ENCODE results near the gene PTGFR.

PTGFR gene

DNA sequence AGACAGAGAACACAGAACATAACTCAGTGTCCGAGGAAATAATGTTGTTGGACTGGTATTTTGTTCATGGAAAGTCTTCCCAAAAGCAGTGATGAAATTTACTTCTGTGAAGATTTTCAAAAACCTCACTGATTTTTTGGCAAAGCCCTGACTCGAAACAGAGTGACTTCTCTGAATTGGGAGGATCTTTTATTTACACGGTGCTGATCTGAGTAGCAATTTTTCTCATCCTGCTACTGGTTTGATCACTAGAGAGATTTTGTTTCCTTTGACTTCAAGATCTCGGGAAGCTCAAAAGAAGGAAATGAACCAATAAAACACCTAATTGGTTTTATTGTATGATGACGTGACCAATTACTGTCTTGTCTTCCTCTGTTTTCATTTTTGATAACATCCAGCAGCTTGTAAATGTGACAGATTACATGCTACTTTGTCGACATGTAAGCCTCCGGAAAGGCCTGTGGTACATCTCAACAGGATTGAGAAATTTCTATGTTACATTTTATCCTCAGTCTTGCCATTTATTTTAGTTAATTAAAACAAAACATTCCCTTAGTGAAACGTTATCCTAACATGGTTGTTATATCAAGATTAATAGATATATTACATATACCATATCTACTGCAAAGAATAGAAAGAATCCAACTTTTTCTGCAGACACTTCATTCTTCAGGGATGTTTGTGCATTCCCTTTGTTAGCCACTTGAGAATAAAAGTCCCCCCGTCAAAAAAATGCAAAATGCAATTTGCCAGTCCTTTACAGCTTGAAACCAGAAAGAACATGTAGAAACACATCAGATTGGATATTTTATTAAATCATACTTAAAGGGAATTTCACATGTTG is 86.7 kb downstream of the PTGFR start:
- peak; percentile 69; the same call in 2 of the 3 replicates for ATAC-seq
- TF ChIP-seq, protein P1, sequence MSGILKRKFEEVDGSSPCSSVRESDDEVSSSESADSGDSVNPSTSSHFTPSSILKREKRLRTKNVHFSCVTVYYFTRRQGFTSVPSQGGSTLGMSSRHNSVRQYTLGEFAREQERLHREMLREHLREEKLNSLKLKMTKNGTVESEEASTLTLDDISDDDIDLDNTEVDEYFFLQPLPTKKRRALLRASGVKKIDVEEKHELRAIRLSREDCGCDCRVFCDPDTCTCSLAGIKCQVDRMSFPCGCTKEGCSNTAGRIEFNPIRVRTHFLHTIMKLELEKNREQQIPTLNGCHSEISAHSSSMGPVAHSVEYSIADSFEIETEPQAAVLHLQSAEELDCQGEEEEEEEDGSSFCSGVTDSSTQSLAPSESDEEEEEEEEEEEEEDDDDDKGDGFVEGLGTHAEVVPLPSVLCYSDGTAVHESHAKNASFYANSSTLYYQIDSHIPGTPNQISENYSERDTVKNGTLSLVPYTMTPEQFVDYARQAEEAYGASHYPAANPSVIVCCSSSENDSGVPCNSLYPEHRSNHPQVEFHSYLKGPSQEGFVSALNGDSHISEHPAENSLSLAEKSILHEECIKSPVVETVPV (CRISPR knock-in tag; IDR thresholded peaks at IDR 0.05), result peak; percentile 67
- TF ChIP-seq ISL1 (CRISPR knock-in tag; IDR thresholded peaks at IDR 0.05) (peak; percentile 97), BACH2 (CRISPR knock-in tag; IDR thresholded peaks at IDR 0.05; ENCODE audit: borderline replicate concordance) (no peak), GLIS3 (CRISPR knock-in tag; IDR thresholded peaks at IDR 0.05) (no peak), ZFP3 (CRISPR knock-in tag; IDR thresholded peaks at IDR 0.05) (0 out of 2 replicates have a peak, but pooled peaks have one; percentile 55), TCF4 (CRISPR knock-in tag; IDR thresholded peaks at IDR 0.05; ENCODE audit: borderline replicate concordance) (peak; percentile 93), CSDC2 (CRISPR knock-in tag; IDR thresholded peaks at IDR 0.05) (0 out of 2 replicates have a peak, but pooled peaks have one; percentile 83), ZFP30 (CRISPR knock-in tag; IDR thresholded peaks at IDR 0.05) (no peak; the same call in 1 of the 2 replicates), TOX (CRISPR knock-in tag; IDR thresholded peaks at IDR 0.05; ENCODE audit: borderline replicate concordance) (no peak), RARB (CRISPR knock-in tag; IDR thresholded peaks at IDR 0.05) (no peak), ZNF70 (CRISPR knock-in tag; IDR thresholded peaks at IDR 0.05) (peak; percentile 22; the same call in 1 of the 2 replicates), ARNTL (CRISPR knock-in tag; IDR thresholded peaks at IDR 0.05; ENCODE audit: borderline replicate concordance, low read depth) (0 out of 2 replicates have a peak, but pooled peaks have one; percentile 8), ESRRG (CRISPR knock-in tag; IDR thresholded peaks at IDR 0.05) (peak; percentile 34; the same call in 1 of the 2 replicates), PPARA (CRISPR knock-in tag; IDR thresholded peaks at IDR 0.05; ENCODE audit: borderline replicate concordance) (no peak), ZC3H10 (CRISPR knock-in tag; IDR thresholded peaks at IDR 0.05) (peak; percentile 14; the same call in 1 of the 2 replicates), ZNF565 (CRISPR knock-in tag; conservative IDR thresholded peaks at IDR 0.05; ENCODE audit: low read depth) (no peak), SNAI2 (CRISPR knock-in tag; IDR thresholded peaks at IDR 0.05) (0 out of 2 replicates have a peak, but pooled peaks have one; percentile 71), ZNF8 (CRISPR knock-in tag; IDR thresholded peaks at IDR 0.05) (peak; percentile 86), OSR1 (CRISPR knock-in tag; IDR thresholded peaks at IDR 0.05) (no peak)
- TF ChIP-seq, protein P2, sequence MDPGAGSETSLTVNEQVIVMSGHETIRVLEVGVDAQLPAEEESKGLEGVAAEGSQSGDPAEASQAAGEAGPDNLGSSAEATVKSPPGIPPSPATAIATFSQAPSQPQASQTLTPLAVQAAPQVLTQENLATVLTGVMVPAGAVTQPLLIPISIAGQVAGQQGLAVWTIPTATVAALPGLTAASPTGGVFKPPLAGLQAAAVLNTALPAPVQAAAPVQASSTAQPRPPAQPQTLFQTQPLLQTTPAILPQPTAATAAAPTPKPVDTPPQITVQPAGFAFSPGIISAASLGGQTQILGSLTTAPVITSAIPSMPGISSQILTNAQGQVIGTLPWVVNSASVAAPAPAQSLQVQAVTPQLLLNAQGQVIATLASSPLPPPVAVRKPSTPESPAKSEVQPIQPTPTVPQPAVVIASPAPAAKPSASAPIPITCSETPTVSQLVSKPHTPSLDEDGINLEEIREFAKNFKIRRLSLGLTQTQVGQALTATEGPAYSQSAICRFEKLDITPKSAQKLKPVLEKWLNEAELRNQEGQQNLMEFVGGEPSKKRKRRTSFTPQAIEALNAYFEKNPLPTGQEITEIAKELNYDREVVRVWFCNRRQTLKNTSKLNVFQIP (CRISPR knock-in tag; IDR thresholded peaks at IDR 0.05; ENCODE audit: borderline replicate concordance, low read depth), result peak; percentile 55; the same call in 1 of the 2 replicates
- TF ChIP-seq, protein P3, sequence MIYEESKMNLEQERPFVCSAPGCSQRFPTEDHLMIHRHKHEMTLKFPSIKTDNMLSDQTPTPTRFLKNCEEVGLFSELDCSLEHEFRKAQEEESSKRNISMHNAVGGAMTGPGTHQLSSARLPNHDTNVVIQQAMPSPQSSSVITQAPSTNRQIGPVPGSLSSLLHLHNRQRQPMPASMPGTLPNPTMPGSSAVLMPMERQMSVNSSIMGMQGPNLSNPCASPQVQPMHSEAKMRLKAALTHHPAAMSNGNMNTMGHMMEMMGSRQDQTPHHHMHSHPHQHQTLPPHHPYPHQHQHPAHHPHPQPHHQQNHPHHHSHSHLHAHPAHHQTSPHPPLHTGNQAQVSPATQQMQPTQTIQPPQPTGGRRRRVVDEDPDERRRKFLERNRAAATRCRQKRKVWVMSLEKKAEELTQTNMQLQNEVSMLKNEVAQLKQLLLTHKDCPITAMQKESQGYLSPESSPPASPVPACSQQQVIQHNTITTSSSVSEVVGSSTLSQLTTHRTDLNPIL (CRISPR knock-in tag; IDR thresholded peaks at IDR 0.05; ENCODE audit: low read depth), result peak; percentile 96
- TF ChIP-seq, protein P4, sequence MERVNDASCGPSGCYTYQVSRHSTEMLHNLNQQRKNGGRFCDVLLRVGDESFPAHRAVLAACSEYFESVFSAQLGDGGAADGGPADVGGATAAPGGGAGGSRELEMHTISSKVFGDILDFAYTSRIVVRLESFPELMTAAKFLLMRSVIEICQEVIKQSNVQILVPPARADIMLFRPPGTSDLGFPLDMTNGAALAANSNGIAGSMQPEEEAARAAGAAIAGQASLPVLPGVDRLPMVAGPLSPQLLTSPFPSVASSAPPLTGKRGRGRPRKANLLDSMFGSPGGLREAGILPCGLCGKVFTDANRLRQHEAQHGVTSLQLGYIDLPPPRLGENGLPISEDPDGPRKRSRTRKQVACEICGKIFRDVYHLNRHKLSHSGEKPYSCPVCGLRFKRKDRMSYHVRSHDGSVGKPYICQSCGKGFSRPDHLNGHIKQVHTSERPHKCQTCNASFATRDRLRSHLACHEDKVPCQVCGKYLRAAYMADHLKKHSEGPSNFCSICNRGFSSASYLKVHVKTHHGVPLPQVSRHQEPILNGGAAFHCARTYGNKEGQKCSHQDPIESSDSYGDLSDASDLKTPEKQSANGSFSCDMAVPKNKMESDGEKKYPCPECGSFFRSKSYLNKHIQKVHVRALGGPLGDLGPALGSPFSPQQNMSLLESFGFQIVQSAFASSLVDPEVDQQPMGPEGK (CRISPR knock-in tag; IDR thresholded peaks at IDR 0.05; ENCODE audit: borderline replicate concordance), result peak; percentile 85
- TF ChIP-seq, protein P5, sequence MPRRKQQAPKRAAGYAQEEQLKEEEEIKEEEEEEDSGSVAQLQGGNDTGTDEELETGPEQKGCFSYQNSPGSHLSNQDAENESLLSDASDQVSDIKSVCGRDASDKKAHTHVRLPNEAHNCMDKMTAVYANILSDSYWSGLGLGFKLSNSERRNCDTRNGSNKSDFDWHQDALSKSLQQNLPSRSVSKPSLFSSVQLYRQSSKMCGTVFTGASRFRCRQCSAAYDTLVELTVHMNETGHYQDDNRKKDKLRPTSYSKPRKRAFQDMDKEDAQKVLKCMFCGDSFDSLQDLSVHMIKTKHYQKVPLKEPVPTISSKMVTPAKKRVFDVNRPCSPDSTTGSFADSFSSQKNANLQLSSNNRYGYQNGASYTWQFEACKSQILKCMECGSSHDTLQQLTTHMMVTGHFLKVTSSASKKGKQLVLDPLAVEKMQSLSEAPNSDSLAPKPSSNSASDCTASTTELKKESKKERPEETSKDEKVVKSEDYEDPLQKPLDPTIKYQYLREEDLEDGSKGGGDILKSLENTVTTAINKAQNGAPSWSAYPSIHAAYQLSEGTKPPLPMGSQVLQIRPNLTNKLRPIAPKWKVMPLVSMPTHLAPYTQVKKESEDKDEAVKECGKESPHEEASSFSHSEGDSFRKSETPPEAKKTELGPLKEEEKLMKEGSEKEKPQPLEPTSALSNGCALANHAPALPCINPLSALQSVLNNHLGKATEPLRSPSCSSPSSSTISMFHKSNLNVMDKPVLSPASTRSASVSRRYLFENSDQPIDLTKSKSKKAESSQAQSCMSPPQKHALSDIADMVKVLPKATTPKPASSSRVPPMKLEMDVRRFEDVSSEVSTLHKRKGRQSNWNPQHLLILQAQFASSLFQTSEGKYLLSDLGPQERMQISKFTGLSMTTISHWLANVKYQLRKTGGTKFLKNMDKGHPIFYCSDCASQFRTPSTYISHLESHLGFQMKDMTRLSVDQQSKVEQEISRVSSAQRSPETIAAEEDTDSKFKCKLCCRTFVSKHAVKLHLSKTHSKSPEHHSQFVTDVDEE (CRISPR knock-in tag; IDR thresholded peaks at IDR 0.05), result peak; percentile 56; the same call in 1 of the 2 replicates

Measured in SK-N-SH treated with all-trans-retinoic acid at 6 μM for 48 hours (cell line).